ENCODE results near the gene CCDC88C.

CCDC88C gene

GRCh38 chr14:91377700-91378652 is 39.6 kb downstream of the CCDC88C start:
- no peak for DNase-seq

GRCh38 chr14:91376547-91377477 is 40.8 kb downstream of the CCDC88C start:
- DNase-seq = no peak

GRCh38 chr14:91375720-91376452 is 41.7 kb downstream of the CCDC88C start:
- no peak for DNase-seq

- DNase-seq = no peak
Observed at GRCh38 chr14:91374879-91375702, 42.5 kb downstream of the CCDC88C start.

GRCh38 chr14:91374287-91374878 is 43.2 kb downstream of the CCDC88C start:
- DNase-seq = no peak

GRCh38 chr14:91373591-91374254 is 43.9 kb downstream of the CCDC88C start:
- no peak for DNase-seq

- DNase-seq = no peak
Observed at GRCh38 chr14:91372671-91373495, 44.7 kb downstream of the CCDC88C start.

GRCh38 chr14:91371990-91372375 is 45.6 kb downstream of the CCDC88C start:
- DNase-seq = no peak

GRCh38 chr14:91371011-91371989 is 46.3 kb downstream of the CCDC88C start:
- DNase-seq = no peak

GRCh38 chr14:91369628-91370445 is 47.8 kb downstream of the CCDC88C start:
- no peak for DNase-seq

- no peak for DNase-seq
Observed at GRCh38 chr14:91368776-91369416, 48.7 kb downstream of the CCDC88C start.

- peak; percentile 84 for DNase-seq
Observed at GRCh38 chr14:91367173-91368171, 50.1 kb downstream of the CCDC88C start.

- DNase-seq = no peak
Observed at GRCh38 chr14:91366749-91367148, 50.9 kb downstream of the CCDC88C start.

GRCh38 chr14:91365552-91365951 is 52.1 kb downstream of the CCDC88C start:
- no peak for DNase-seq

GRCh38 chr14:91364524-91365270 is 52.9 kb downstream of the CCDC88C start:
- DNase-seq = no peak
